ENCODE results near the gene SPATA9. TPM values are rescaled to one million over a fixed set of nuclear protein-coding genes. Genes with fewer than 3 reads are reported as not detected.

The SPATA9 gene
- polyA plus RNA-seq, 3 donors, result 0.59 to 7.0 (median 0.67) TPM

- WGBS, 3 donors, result 63 to 67% (median 67%) methylated on average over 7 of the region's 7 CpGs
- H3K27ac ChIP-seq (ENCODE audit: low read depth, low read length), result no peak overlapping the region
Observed at GRCh38 chr5:95697781-95698681, 15.2 kb upstream of the SPATA9 start.

- H3K27ac ChIP-seq (ENCODE audit: low read depth, low read length), result no peak overlapping the region
Observed at GRCh38 chr5:95690333-95690732, 7.5 kb upstream of the SPATA9 start.

GRCh38 chr5:95689680-95690079 lies 6.9 kb upstream of the SPATA9 start:
- H3K27ac ChIP-seq (ENCODE audit: low read depth, low read length), result no peak overlapping the region
- WGBS, 3 donors, result 89 to 100% (median 96%) methylated on average over 1 of the region's 1 CpG

- no peak overlapping the region for H3K27ac ChIP-seq (ENCODE audit: low read depth, low read length)
- 64 to 90% (median 81%) methylated on average over 2 of the region's 2 CpGs for WGBS, 3 donors
Observed at GRCh38 chr5:95686651-95687050, 3.9 kb upstream of the SPATA9 start.

GRCh38 chr5:95684361-95684760 lies 1.6 kb upstream of the SPATA9 start:
- WGBS, 3 donors, result 88 to 94% (median 89%) methylated on average over 2 of the region's 2 CpGs
- H3K27ac ChIP-seq (ENCODE audit: low read depth, low read length), result no peak overlapping the region

GRCh38 chr5:95673081-95673480 lies 9.7 kb downstream of the SPATA9 start:
- H3K27ac ChIP-seq (ENCODE audit: low read depth, low read length), result no peak overlapping the region
- WGBS, 3 donors, result 56 to 62% (median 61%) methylated on average over 3 of the region's 3 CpGs

GRCh38 chr5:95672641-95673040 lies 10.2 kb downstream of the SPATA9 start:
- H3K27ac ChIP-seq (ENCODE audit: low read depth, low read length), result no peak overlapping the region

- WGBS, 3 donors, result 50 to 77% (median 53%) methylated on average over 1 of the region's 1 CpG
- no peak overlapping the region for H3K27ac ChIP-seq (ENCODE audit: low read depth, low read length)
Observed at GRCh38 chr5:95671826-95672225, 11.0 kb downstream of the SPATA9 start.

GRCh38 chr5:95670568-95670967 lies 12.2 kb downstream of the SPATA9 start:
- WGBS, 3 donors, result 94 to 95% (median 94%) methylated on average over 3 of the region's 3 CpGs
- H3K27ac ChIP-seq (ENCODE audit: low read depth, low read length), result no peak overlapping the region

- H3K27ac ChIP-seq (ENCODE audit: low read depth, low read length), result no peak overlapping the region
- WGBS, 3 donors, result 92 to 96% (median 94%) methylated on average over 5 of the region's 5 CpGs
Observed at GRCh38 chr5:95669985-95670384, 12.8 kb downstream of the SPATA9 start.

- WGBS, 3 donors, result 51 to 77% (median 72%) methylated on average over 4 of the region's 4 CpGs
- H3K27ac ChIP-seq (ENCODE audit: low read depth, low read length), result no peak overlapping the region
Observed at GRCh38 chr5:95669540-95669939, 13.3 kb downstream of the SPATA9 start.

- no peak overlapping the region for H3K27ac ChIP-seq (ENCODE audit: low read depth, low read length)
Observed at GRCh38 chr5:95668728-95669127, 14.1 kb downstream of the SPATA9 start.

GRCh38 chr5:95668216-95668615 lies 14.6 kb downstream of the SPATA9 start:
- no peak overlapping the region for H3K27ac ChIP-seq (ENCODE audit: low read depth, low read length)

More at GRCh38 chr5:95668728-95669127, 14.1 kb downstream of the SPATA9 start:
- 48 to 79% (median 62%) methylated on average over 1 of the region's 1 CpG for WGBS, 3 donors

- H3K27ac ChIP-seq (ENCODE audit: low read depth, low read length), result no peak overlapping the region
Observed at GRCh38 chr5:95667678-95668077, 15.1 kb downstream of the SPATA9 start.

- WGBS, 3 donors, result 52 to 60% (median 56%) methylated on average over 4 of the region's 4 CpGs
Observed at GRCh38 chr5:95667061-95667618, 15.7 kb downstream of the SPATA9 start.

GRCh38 chr5:95664204-95664786 lies 18.5 kb downstream of the SPATA9 start:
- 5 to 14% (median 13%) methylated on average over 3 of the region's 3 CpGs for WGBS, 3 donors
- no peak overlapping the region for H3K27ac ChIP-seq (ENCODE audit: low read depth, low read length)

More at GRCh38 chr5:95667061-95667618, 15.7 kb downstream of the SPATA9 start:
- H3K27ac ChIP-seq (ENCODE audit: low read depth, low read length), result no peak overlapping the region

GRCh38 chr5:95662946-95663345 lies 19.8 kb downstream of the SPATA9 start:
- no peak overlapping the region for H3K27ac ChIP-seq (ENCODE audit: low read depth, low read length)

- 89 to 96% (median 90%) methylated on average over 2 of the region's 2 CpGs for WGBS, 3 donors
- H3K27ac ChIP-seq (ENCODE audit: low read depth, low read length), result no peak overlapping the region
Observed at GRCh38 chr5:95660060-95660459, 22.7 kb downstream of the SPATA9 start.

GRCh38 chr5:95655575-95655974 lies 27.2 kb downstream of the SPATA9 start:
- H3K27ac ChIP-seq (ENCODE audit: low read depth, low read length), result no peak overlapping the region
- WGBS, 3 donors, result 47 to 89% (median 87%) methylated on average over 1 of the region's 1 CpG

- H3K27ac ChIP-seq (ENCODE audit: low read depth, low read length), result no peak overlapping the region
- WGBS, 3 donors, result 97 to 98% (median 98%) methylated on average over 3 of the region's 3 CpGs
Observed at GRCh38 chr5:95654196-95654595, 28.6 kb downstream of the SPATA9 start.

All from adipose tissue (tissue), 3 donors.